ENCODE data around the gene TUFT1. TPM values are rescaled to one million over a fixed set of nuclear protein-coding genes. Genes with fewer than 3 reads are reported as not detected.

Gene TUFT1
- total RNA-seq, 1 donor, result 16.3 TPM

- Histone ChIP-seq H3K4me2 (ENCODE audit: insufficient read depth, low read length) (no peak overlapping the region), H3K9me3 (ENCODE audit: low read depth, low read length) (no peaks in the 10 kb centered on the region), H3K79me2 (ENCODE audit: insufficient read depth, low read length) (no peaks in the 10 kb centered on the region), H3K4me1 (ENCODE audit: insufficient read depth, low read length) (no peaks in the 10 kb centered on the region), H2AFZ (ENCODE audit: low read length) (no peak overlapping the region), H3K27ac (ENCODE audit: low read depth, low read length) (no peak overlapping the region), H3K4me3 (ENCODE audit: insufficient read depth, low read length) (no peak overlapping the region), H4K20me1 (ENCODE audit: insufficient read depth, low read length) (no peaks in the 10 kb centered on the region), H3K36me3 (ENCODE audit: insufficient read depth, low read length) (no peaks in the 10 kb centered on the region), H3K27me3 (ENCODE audit: insufficient read depth, low read length) (peaks cover 43% of the 10 kb centered on the region)
- no peak for TF ChIP-seq CTCF (IDR thresholded peaks at IDR 0.05; ENCODE audit: extremely low read depth, low read depth, low read length)
- DNase-seq (ENCODE audit: insufficient read length, low spot score, missing footprints), result no peak
Measured at GRCh38 chr1:151504252-151504651, 35.9 kb upstream of the TUFT1 start.

GRCh38 chr1:151504759-151505158 is 35.4 kb upstream of the TUFT1 start:
- Histone ChIP-seq H3K4me3 (ENCODE audit: insufficient read depth, low read length) (no peak overlapping the region), H3K4me2 (ENCODE audit: insufficient read depth, low read length) (no peak overlapping the region), H3K27me3 (ENCODE audit: insufficient read depth, low read length) (peaks cover 46% of the 10 kb centered on the region), H4K20me1 (ENCODE audit: insufficient read depth, low read length) (no peaks in the 10 kb centered on the region), H3K4me1 (ENCODE audit: insufficient read depth, low read length) (no peaks in the 10 kb centered on the region), H3K36me3 (ENCODE audit: insufficient read depth, low read length) (no peaks in the 10 kb centered on the region), H3K27ac (ENCODE audit: low read depth, low read length) (no peak overlapping the region), H3K79me2 (ENCODE audit: insufficient read depth, low read length) (no peaks in the 10 kb centered on the region), H3K9me3 (ENCODE audit: low read depth, low read length) (no peaks in the 10 kb centered on the region), H2AFZ (ENCODE audit: low read length) (no peak overlapping the region)
- no peak for TF ChIP-seq CTCF (IDR thresholded peaks at IDR 0.05; ENCODE audit: extremely low read depth, low read depth, low read length)
- DNase-seq (ENCODE audit: insufficient read length, low spot score, missing footprints), result no peak

GRCh38 chr1:151508833-151509232 is 31.3 kb upstream of the TUFT1 start:
- no peaks in the 10 kb centered on the region for H3K36me3 ChIP-seq (ENCODE audit: insufficient read depth, low read length)
- H3K9me3 ChIP-seq (ENCODE audit: low read depth, low read length), result no peaks in the 10 kb centered on the region
- no peak for TF ChIP-seq CTCF (IDR thresholded peaks at IDR 0.05; ENCODE audit: extremely low read depth, low read depth, low read length)
- H3K27ac ChIP-seq (ENCODE audit: low read depth, low read length), result no peak overlapping the region
- no peak overlapping the region for H3K4me3 ChIP-seq (ENCODE audit: insufficient read depth, low read length)
- H2AFZ ChIP-seq (ENCODE audit: low read length), result no peak overlapping the region
- peaks cover 66% of the 10 kb centered on the region for H3K27me3 ChIP-seq (ENCODE audit: insufficient read depth, low read length)
- H3K4me2 ChIP-seq (ENCODE audit: insufficient read depth, low read length), result no peak overlapping the region
- no peaks in the 10 kb centered on the region for H3K79me2 ChIP-seq (ENCODE audit: insufficient read depth, low read length)
- no peaks in the 10 kb centered on the region for H4K20me1 ChIP-seq (ENCODE audit: insufficient read depth, low read length)
- H3K4me1 ChIP-seq (ENCODE audit: insufficient read depth, low read length), result peaks cover 10% of the 10 kb centered on the region
- DNase-seq (ENCODE audit: insufficient read length, low spot score, missing footprints), result no peak

GRCh38 chr1:151509350-151510019 is 30.6 kb upstream of the TUFT1 start:
- no peak overlapping the region for H2AFZ ChIP-seq (ENCODE audit: low read length)
- H3K36me3 ChIP-seq (ENCODE audit: insufficient read depth, low read length), result no peaks in the 10 kb centered on the region
- H3K4me1 ChIP-seq (ENCODE audit: insufficient read depth, low read length), result peaks cover 10% of the 10 kb centered on the region
- no peak overlapping the region for H3K4me2 ChIP-seq (ENCODE audit: insufficient read depth, low read length)
- H3K79me2 ChIP-seq (ENCODE audit: insufficient read depth, low read length), result no peaks in the 10 kb centered on the region
- H3K27me3 ChIP-seq (ENCODE audit: insufficient read depth, low read length), result peaks cover 70% of the 10 kb centered on the region
- no peaks in the 10 kb centered on the region for H4K20me1 ChIP-seq (ENCODE audit: insufficient read depth, low read length)
- TF ChIP-seq CTCF (IDR thresholded peaks at IDR 0.05; ENCODE audit: extremely low read depth, low read depth, low read length), result no peak
- H3K9me3 ChIP-seq (ENCODE audit: low read depth, low read length), result no peaks in the 10 kb centered on the region
- no peak overlapping the region for H3K4me3 ChIP-seq (ENCODE audit: insufficient read depth, low read length)
- no peak for DNase-seq (ENCODE audit: insufficient read length, low spot score, missing footprints)
- no peak overlapping the region for H3K27ac ChIP-seq (ENCODE audit: low read depth, low read length)
